ENCODE measurements around the gene SLC45A2. TPM values are rescaled to one million over a fixed set of nuclear protein-coding genes. Genes with fewer than 3 reads are reported as not detected.

Gene SLC45A2
- total RNA-seq, 2 experiments from 2014 or later = not detected

- DNase-seq (no peak), ATAC-seq (ENCODE audit: poor library complexity) (no peak)
- TF ChIP-seq CTCF (IDR thresholded peaks at IDR 0.05) = no peak
- ChIA-PET POLR2A (interaction anchor here (1.2 kb wide), 1 partner anchor 499 kb away, joined by 4 read pairs; no protein-coding TSS in a partner anchor), CTCF (interaction anchor here (2.6 kb wide), 1 partner anchor 499 kb away, joined by 13 read pairs; no protein-coding TSS in a partner anchor)
- Mint-ChIP-seq H3K27ac (no peak overlapping the region), H3K27me3 (peaks cover 52% of the 10 kb centered on the region), H3K9me3 (no peaks in the 10 kb centered on the region), H3K4me1 (ENCODE audit: low read depth) (no peaks in the 10 kb centered on the region), H3K36me3 (ENCODE audit: low read depth) (no peaks in the 10 kb centered on the region), H3K4me3 (no peak overlapping the region)
- Histone ChIP-seq H3K9me3 (ENCODE audit: control insufficient read depth in 1 of 2, insufficient read depth in 1 of 2, low read length in 2 of 2) (peaks cover 0 to 26% of the 10 kb centered on the region in 2 experiments), H3K4me3 (ENCODE audit: low read length) (no peak overlapping the region), H3K27ac (ENCODE audit: low read depth in 1 of 2, low read length in 2 of 2) (no peak overlapping the region), H3K4me1 (ENCODE audit: insufficient read depth, low read length) (peaks cover 7% of the 10 kb centered on the region), H3K27me3 (ENCODE audit: control insufficient read depth in 1 of 2, insufficient read depth in 2 of 2, low read length in 2 of 2) (peaks cover 32 to 41% of the 10 kb centered on the region in 2 experiments), H3K36me3 (ENCODE audit: insufficient read depth, low read length) (no peaks in the 10 kb centered on the region)
- intact Hi-C loops (cut with DNase I, micrococcal nuclease) = loop anchor here (1.0 to 10.0 kb wide), 3 partner anchors 347 to 498 kb away; no protein-coding TSS in a partner anchor
Observed at GRCh38 chr5:33934176-33934575, 50.3 kb downstream of the SLC45A2 start.

GRCh38 chr5:33933723-33934169, 50.7 kb downstream of the SLC45A2 start:
- no peaks in the 10 kb centered on the region for H3K36me3 ChIP-seq (ENCODE audit: insufficient read depth, low read length)
- H3K27ac ChIP-seq (ENCODE audit: low read depth in 1 of 2, low read length in 2 of 2) = no peak overlapping the region
- no peak overlapping the region for H3K4me3 ChIP-seq (ENCODE audit: low read length)
- Mint-ChIP-seq H3K4me1 (ENCODE audit: low read depth) (no peaks in the 10 kb centered on the region), H3K27ac (no peak overlapping the region), H3K9me3 (no peaks in the 10 kb centered on the region), H3K4me3 (no peak overlapping the region), H3K36me3 (ENCODE audit: low read depth) (no peaks in the 10 kb centered on the region), H3K27me3 (peaks cover 48% of the 10 kb centered on the region)
- ATAC-seq (ENCODE audit: poor library complexity) (no peak), DNase-seq (no peak)
- ChIA-PET POLR2A (no interaction called here), CTCF (no interaction called here)
- peaks cover 0 to 26% of the 10 kb centered on the region in 2 experiments for H3K9me3 ChIP-seq (ENCODE audit: control insufficient read depth in 1 of 2, insufficient read depth in 1 of 2, low read length in 2 of 2)
- intact Hi-C loops (cut with DNase I, micrococcal nuclease) = loop anchor here (1.0 to 10.0 kb wide), 4 partner anchors 346 to 499 kb away; no protein-coding TSS in a partner anchor
- H3K27me3 ChIP-seq (ENCODE audit: control insufficient read depth in 1 of 2, insufficient read depth in 2 of 2, low read length in 2 of 2) = peaks cover 29 to 38% of the 10 kb centered on the region in 2 experiments
- H3K4me1 ChIP-seq (ENCODE audit: insufficient read depth, low read length) = peaks cover 7% of the 10 kb centered on the region
- TF ChIP-seq CTCF (IDR thresholded peaks at IDR 0.05) = no peak

- H3K4me3 Mint-ChIP-seq = no peak overlapping the region
- H3K36me3 ChIP-seq (ENCODE audit: insufficient read depth, low read length) = no peaks in the 10 kb centered on the region
- ChIA-PET CTCF (no interaction called here), POLR2A (no interaction called here)
- no peak overlapping the region for H3K27ac Mint-ChIP-seq
- H3K27me3 Mint-ChIP-seq = peaks cover 33% of the 10 kb centered on the region
- H3K4me1 ChIP-seq (ENCODE audit: insufficient read depth, low read length) = peaks cover 3% of the 10 kb centered on the region
- ATAC-seq (ENCODE audit: poor library complexity) = no peak
- no peaks in the 10 kb centered on the region for H3K9me3 Mint-ChIP-seq
- H3K27ac ChIP-seq (ENCODE audit: low read depth in 1 of 2, low read length in 2 of 2) = no peak overlapping the region
- no peak overlapping the region for H3K4me3 ChIP-seq (ENCODE audit: low read length)
- peaks cover 10 to 12% of the 10 kb centered on the region in 2 experiments for H3K27me3 ChIP-seq (ENCODE audit: control insufficient read depth in 1 of 2, insufficient read depth in 2 of 2, low read length in 2 of 2)
- no peaks in the 10 kb centered on the region for H3K4me1 Mint-ChIP-seq (ENCODE audit: low read depth)
- DNase-seq = no peak
- TF ChIP-seq CTCF (IDR thresholded peaks at IDR 0.05) = no peak
- H3K36me3 Mint-ChIP-seq (ENCODE audit: low read depth) = no peaks in the 10 kb centered on the region
- H3K9me3 ChIP-seq (ENCODE audit: control insufficient read depth in 1 of 2, insufficient read depth in 1 of 2, low read length in 2 of 2) = no peaks in the 10 kb centered on the region
- intact Hi-C loops (cut with DNase I, micrococcal nuclease) = loop anchor here (5.0 to 10.0 kb wide), 2 partner anchors 344 to 346 kb away; no protein-coding TSS in a partner anchor
Observed at GRCh38 chr5:33931136-33931535, 53.4 kb downstream of the SLC45A2 start.
